ENCODE measurements around the gene COL19A1. TPM values are rescaled to one million over a fixed set of nuclear protein-coding genes. Genes with fewer than 3 reads are reported as not detected.

COL19A1 gene
- total and polyA plus RNA-seq, 9 of the 15 experiments (the other 6 are each of a cell fraction or from before 2014, with no cell fraction given), result not detected

- Histone ChIP-seq H3K36me3 (ENCODE audit: control insufficient read depth, insufficient read depth, low read length) (no peaks in the 10 kb centered on the region), H3K27me3 (ENCODE audit: control insufficient read depth in 2 of 2, insufficient read depth in 2 of 2, low read length in 2 of 2) (peaks cover 0 to 3% of the 10 kb centered on the region in 2 experiments; a peak in 2 of 5 replicates), H2AFZ (ENCODE audit: low read depth, low read length) (no peak overlapping the region), H3K4me1 (replicated peaks in 1 of 2; ENCODE audit: control insufficient read depth in 2 of 2, insufficient read depth in 2 of 2, low read length in 2 of 2) (no peaks in the 10 kb centered on the region), H3K9ac (ENCODE audit: insufficient read depth in 1 of 2, low read depth in 2 of 2, low read length in 2 of 2) (no peak overlapping the region), H3K27ac (ENCODE audit: extremely low read depth, low read depth, low read length) (no peak overlapping the region), H4K20me1 (replicated peaks; ENCODE audit: control insufficient read depth, insufficient read depth, low read length) (no peaks in the 10 kb centered on the region), H3K9me3 (replicated peaks; ENCODE audit: control insufficient read depth, insufficient read depth, low read depth, low read length) (no peaks in the 10 kb centered on the region), H3K4me2 (ENCODE audit: insufficient read depth, low read length) (no peak overlapping the region), H3K9me1 (ENCODE audit: control insufficient read depth, insufficient read depth, low read length) (no peaks in the 10 kb centered on the region), H3K4me3 (no peak overlapping the region), H3K79me2 (ENCODE audit: control insufficient read depth, insufficient read depth, low read length) (no peaks in the 10 kb centered on the region)
- in situ Hi-C loops (cut with MboI) (no loop called here), intact Hi-C loops (cut with micrococcal nuclease) (no loop called here)
- 2% methylated on average over 10 of the region's 10 CpGs for WGBS (ENCODE audit: insufficient coverage, low coverage, missing lambda C conversion rate)
- ATAC-seq, result peak; percentile 59; the same call in 2 of the 3 replicates
- no peak for TF ChIP-seq ZNF449 (CRISPR knock-in tag; IDR thresholded peaks at IDR 0.05)
- TF ChIP-seq, protein P1, sequence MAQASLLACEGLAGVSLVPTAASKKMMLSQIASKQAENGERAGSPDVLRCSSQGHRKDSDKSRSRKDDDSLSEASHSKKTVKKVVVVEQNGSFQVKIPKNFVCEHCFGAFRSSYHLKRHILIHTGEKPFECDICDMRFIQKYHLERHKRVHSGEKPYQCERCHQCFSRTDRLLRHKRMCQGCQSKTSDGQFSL (CRISPR knock-in tag; IDR thresholded peaks at IDR 0.05), result no peak
- TF ChIP-seq, protein P1 (tag; IDR thresholded peaks at IDR 0.05), result no peak
- TF ChIP-seq MAFG (tag; conservative IDR thresholded peaks at IDR 0.05), result peak; percentile 73
- TF ChIP-seq MAFF (IDR thresholded peaks at IDR 0.05; ENCODE audit: low read length), result peak; percentile 26; the same call in 1 of the 2 replicates
- no peak for TF ChIP-seq HDGF (IDR thresholded peaks at IDR 0.05)
- TF ChIP-seq WHSC1 (IDR thresholded peaks at IDR 0.05; ENCODE audit: low read length), result no peak
- TF ChIP-seq HDAC3 (IDR thresholded peaks at IDR 0.05; ENCODE audit: borderline replicate concordance, partially characterized antibody), result no peak
- TF ChIP-seq C11orf30 (IDR thresholded peaks at IDR 0.05; ENCODE audit: low read depth), result peak; percentile 65
- peak; percentile 59; the same call in 1 of the 2 replicates for TF ChIP-seq NFE2 (IDR thresholded peaks at IDR 0.05; ENCODE audit: low read depth)
- TF ChIP-seq ZNF316 (IDR thresholded peaks at IDR 0.05), result peak; percentile 63
- no peak for FAIRE-seq
- POLR2A ChIA-PET, result interaction anchor here (0.6 kb wide), 1 partner anchor 871 kb away, joined by 3 read pairs; no protein-coding TSS in a partner anchor
- no TSS peak for BruUV-seq (replicated peaks)
- no peak for DNase-seq (ENCODE audit: extremely low read depth in 1 of 4, low spot score in 3 of 4)
- CTCF ChIA-PET (ENCODE audit: low intra/inter-chr PET ratio), result no interaction called here
Measured at GRCh38 chr6:70135219-70136160, 269.1 kb downstream of the COL19A1 start.
